Prostate gland (tissue), 2 donors: ENCODE results near the gene OSR1. TPM values are rescaled to one million over a fixed set of nuclear protein-coding genes. Genes with fewer than 3 reads are reported as not detected.

Experiments used
- DNase-seq: peaks from one replicate; pipeline ENCODE4 v3.0.0-alpha.2; 2019; ENCODE audit warnings: low spot score
- H3K27ac ChIP-seq, 2 donors: fragments of 200-600 bp; sonication (generic); 2 replicates each; pipeline ENCODE4 v1.5.1; 2017 to 2019
- H3K27me3 ChIP-seq: fragments of 200-600 bp; sonication (generic); replicated peaks from 2 replicates; pipeline ENCODE4 v1.5.1; 2019; ENCODE audit not compliant: insufficient read depth
- H3K36me3 ChIP-seq, 2 donors: fragments of 200-600 bp; sonication (generic); 1 replicate in 1 of 2; 2 replicates in 1 of 2; pipeline versions ENCODE4 v1.5.1 to v1.8.1; 2017 to 2019
- H3K4me1 ChIP-seq: fragments of 200-600 bp; sonication (generic); replicated peaks from 2 replicates; pipeline ENCODE4 v1.5.1; 2019
- H3K4me3 ChIP-seq, 2 donors: fragments of 200-600 bp; sonication (generic); 2 replicates each; pipeline ENCODE4 v1.5.1; 2017 to 2019
- H3K9me3 ChIP-seq: fragments of 200-600 bp; sonication (generic); 2 replicates; pipeline ENCODE4 v1.5.1; 2017
- POLR2A ChIP-seq: fragments of 450-650 bp; IDR thresholded peaks from one replicate; pipeline ENCODE4 v1.6.1; 2016; ENCODE audit warnings: antibody characterized with exemption, mild to moderate bottlenecking
- POLR2AphosphoS5 ChIP-seq: sonication (generic); formaldehyde crosslinking; IDR thresholded peaks from one replicate; pipeline ENCODE4 v1.6.1; 2017; ENCODE audit warnings: antibody characterized with exemption
- WGBS: methylation state at CpG from one replicate; pipeline ENCODE4 v1.1.5; 2018; 5-methylcytosine and 5-hydroxymethylcytosine counted together
- intact Hi-C: fragments of 100-400 bp; cut with DNase I; formaldehyde crosslinking; loops from one replicate; pipeline ENCODE4 v1.14.2; 2022
- total RNA-seq, 2 donors: library from RNA; depleted of rRNA; stranded (reverse); fragments of >200 nt; gene quantifications; one replicate each; pipeline ENCODE4 v1.1.0, GENCODE V29; 2016
- TF ChIP-seq, protein P1 (sequence below), 4 experiments: fragments of 200-600 bp in 2 of 4; fragments of 450-650 bp in 2 of 4; sonication (generic) in 2 of 4; IDR thresholded peaks; 1 replicate in 3 of 4; 2 replicates in 1 of 4; pipeline ENCODE4 v1.5.1; 2016 to 2019; ENCODE audit warnings: antibody characterized with exemption in 4 of 4, mild to moderate bottlenecking in 2 of 4, moderate library complexity in 2 of 4

OSR1 gene
- total RNA-seq, 2 donors from 2014 or later = 9.3 to 47.9 TPM

- H3K4me1 ChIP-seq = no peaks in the 10 kb centered on the region
- intact Hi-C loops = loop anchor here (10.0 kb wide), 1 partner anchor 376 kb away; no protein-coding TSS in a partner anchor
- DNase-seq = no peak
- H3K36me3 ChIP-seq = no peaks in the 10 kb centered on the region
- no peak overlapping the region for H3K4me3 ChIP-seq
- 91% methylated on average over 4 of the region's 4 CpGs for WGBS
- no peaks in the 10 kb centered on the region for H3K9me3 ChIP-seq
- no peaks in the 10 kb centered on the region for H3K27me3 ChIP-seq
- H3K27ac ChIP-seq = no peak overlapping the region
- TF ChIP-seq POLR2AphosphoS5 (no peak), POLR2A (no peak)
- TF ChIP-seq, protein P1, sequence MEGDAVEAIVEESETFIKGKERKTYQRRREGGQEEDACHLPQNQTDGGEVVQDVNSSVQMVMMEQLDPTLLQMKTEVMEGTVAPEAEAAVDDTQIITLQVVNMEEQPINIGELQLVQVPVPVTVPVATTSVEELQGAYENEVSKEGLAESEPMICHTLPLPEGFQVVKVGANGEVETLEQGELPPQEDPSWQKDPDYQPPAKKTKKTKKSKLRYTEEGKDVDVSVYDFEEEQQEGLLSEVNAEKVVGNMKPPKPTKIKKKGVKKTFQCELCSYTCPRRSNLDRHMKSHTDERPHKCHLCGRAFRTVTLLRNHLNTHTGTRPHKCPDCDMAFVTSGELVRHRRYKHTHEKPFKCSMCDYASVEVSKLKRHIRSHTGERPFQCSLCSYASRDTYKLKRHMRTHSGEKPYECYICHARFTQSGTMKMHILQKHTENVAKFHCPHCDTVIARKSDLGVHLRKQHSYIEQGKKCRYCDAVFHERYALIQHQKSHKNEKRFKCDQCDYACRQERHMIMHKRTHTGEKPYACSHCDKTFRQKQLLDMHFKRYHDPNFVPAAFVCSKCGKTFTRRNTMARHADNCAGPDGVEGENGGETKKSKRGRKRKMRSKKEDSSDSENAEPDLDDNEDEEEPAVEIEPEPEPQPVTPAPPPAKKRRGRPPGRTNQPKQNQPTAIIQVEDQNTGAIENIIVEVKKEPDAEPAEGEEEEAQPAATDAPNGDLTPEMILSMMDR (IDR thresholded peaks at IDR 0.05) = no peak
These were observed 10.3 kb upstream of the OSR1 start for GRCh38 chr2:19368760-19369159.

DNA sequence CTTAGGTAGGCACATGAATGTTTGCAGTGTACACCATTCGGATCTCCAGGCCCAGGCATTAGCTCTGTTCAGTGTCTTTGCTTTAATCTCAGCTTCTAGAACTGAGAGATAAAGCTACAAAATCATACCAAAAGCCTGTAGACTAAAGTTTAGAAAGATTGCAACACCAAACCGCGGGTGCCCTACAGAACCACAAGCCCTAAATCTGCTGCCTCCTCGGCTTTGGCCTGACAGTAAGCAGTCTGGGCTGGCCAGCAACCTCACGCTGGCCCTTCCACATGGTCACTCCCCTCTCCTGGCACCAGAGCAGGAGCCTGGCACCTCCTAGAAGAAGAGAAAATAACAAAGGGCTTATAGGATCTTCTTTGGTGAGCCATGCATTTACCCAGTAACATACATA lies 8.9 kb upstream of the OSR1 start:
- DNase-seq = no peak
- Histone ChIP-seq H3K36me3 (no peaks in the 10 kb centered on the region), H3K27ac (no peak overlapping the region), H3K4me3 (no peak overlapping the region), H3K4me1 (no peaks in the 10 kb centered on the region), H3K27me3 (no peaks in the 10 kb centered on the region), H3K9me3 (no peaks in the 10 kb centered on the region)
- TF ChIP-seq POLR2A (no peak), POLR2AphosphoS5 (no peak)
- TF ChIP-seq, protein P1 (IDR thresholded peaks at IDR 0.05) = no peak
- 95% methylated on average over 5 of the region's 5 CpGs for WGBS
- intact Hi-C loops = loop anchor here (10.0 kb wide), 1 partner anchor 377 kb away; no protein-coding TSS in a partner anchor

- Histone ChIP-seq H3K4me3 (no peak overlapping the region), H3K9me3 (no peaks in the 10 kb centered on the region), H3K27me3 (no peaks in the 10 kb centered on the region), H3K36me3 (no peaks in the 10 kb centered on the region), H3K4me1 (no peaks in the 10 kb centered on the region), H3K27ac (no peak overlapping the region)
- TF ChIP-seq POLR2A = no peak
- TF ChIP-seq, protein P1 (IDR thresholded peaks at IDR 0.05) = no peak
- no peak for TF ChIP-seq POLR2AphosphoS5
- WGBS = 75% methylated on average over 3 of the region's 3 CpGs
- intact Hi-C loops = loop anchor here (10.0 kb wide), 1 partner anchor 380 kb away; no protein-coding TSS in a partner anchor
- DNase-seq = no peak
These were observed 6.7 kb upstream of the OSR1 start for GRCh38 chr2:19365126-19365525.

DNA sequence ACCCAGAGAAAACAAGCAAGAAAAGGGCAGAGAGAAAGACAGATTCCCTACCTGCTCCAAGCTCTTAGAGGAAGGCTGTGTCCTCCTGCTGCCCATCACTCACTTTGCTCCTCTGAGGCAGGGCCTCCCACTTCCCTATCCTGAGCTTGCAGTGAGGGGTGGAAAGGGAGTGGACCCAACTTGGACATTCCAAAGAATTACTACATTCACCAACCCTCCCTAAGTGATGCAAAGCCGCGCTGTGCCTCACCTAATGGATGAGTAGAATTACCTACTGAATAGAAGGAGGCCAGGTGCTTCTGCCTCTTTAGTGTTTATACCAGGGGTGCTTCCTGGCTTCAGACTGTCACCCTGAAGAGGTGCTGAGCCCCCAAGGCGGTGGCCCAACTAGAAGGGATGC lies 5.6 kb upstream of the OSR1 start:
- Histone ChIP-seq H3K4me1 (no peaks in the 10 kb centered on the region), H3K27ac (no peak overlapping the region), H3K4me3 (no peak overlapping the region), H3K36me3 (no peaks in the 10 kb centered on the region), H3K27me3 (no peaks in the 10 kb centered on the region), H3K9me3 (no peaks in the 10 kb centered on the region)
- no peak for DNase-seq
- no peak for TF ChIP-seq POLR2A
- no peak for TF ChIP-seq POLR2AphosphoS5
- TF ChIP-seq, protein P1 (IDR thresholded peaks at IDR 0.05) = no peak
- WGBS = 88% methylated on average over 3 of the region's 3 CpGs
- intact Hi-C loops = loop anchor here (5.0 to 10.0 kb wide), 4 partner anchors 377 to 977 kb away; no protein-coding TSS in a partner anchor

DNA sequence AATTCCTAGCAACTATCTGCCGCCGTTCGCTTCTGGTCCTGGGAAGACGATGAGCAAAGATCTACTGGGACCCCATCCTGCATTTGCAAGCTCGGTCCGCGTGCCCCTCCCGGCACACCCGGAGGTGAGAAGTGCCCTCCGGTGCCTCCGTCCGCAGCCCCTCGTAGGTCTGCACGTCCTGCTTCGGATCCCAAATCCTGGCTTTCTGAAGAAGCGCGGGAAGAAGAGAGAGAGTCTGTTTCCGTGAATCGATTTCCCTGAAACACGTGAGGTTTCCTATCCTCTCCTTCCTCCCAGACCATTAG lies 5.0 kb upstream of the OSR1 start:
- 7% methylated on average over 20 of the region's 20 CpGs for WGBS

More for the DNA sequence above, 5.0 kb upstream of the OSR1 start:
- DNase-seq = no peak
- H3K9me3 ChIP-seq = no peaks in the 10 kb centered on the region
- intact Hi-C loops = loop anchor here (2.0 to 10.0 kb wide), 7 partner anchors 376 to 976 kb away; no protein-coding TSS in a partner anchor
- H3K27me3 ChIP-seq = no peaks in the 10 kb centered on the region
- no peaks in the 10 kb centered on the region for H3K36me3 ChIP-seq
- H3K27ac ChIP-seq = peak overlapping the region in 1 of 2 donors; percentile 54
- H3K4me1 ChIP-seq = no peaks in the 10 kb centered on the region
- no peak for TF ChIP-seq POLR2A
- TF ChIP-seq POLR2AphosphoS5 = no peak
- TF ChIP-seq, protein P1 (IDR thresholded peaks at IDR 0.05) = no peak
- peak overlapping the region; percentile 41 to 44 for H3K4me3 ChIP-seq
